ENCODE measurements around the gene HDDC2. TPM values are rescaled to one million over a fixed set of nuclear protein-coding genes. Genes with fewer than 3 reads are reported as not detected.

HDDC2 gene
- total RNA-seq, 2 experiments from 2014 or later = 61.3 to 72.3 TPM

GRCh38 chr6:125273965-125274364 is 27.8 kb downstream of the HDDC2 start:
- Mint-ChIP-seq H3K4me1 (peaks cover 7% of the 10 kb centered on the region), H3K36me3 (peaks cover 31% of the 10 kb centered on the region), H3K27me3 (no peaks in the 10 kb centered on the region), H3K4me3 (no peak overlapping the region), H3K27ac (no peak overlapping the region), H3K9me3 (no peaks in the 10 kb centered on the region)
- DNase-seq (no peak), ATAC-seq (ENCODE audit: low read depth) (no peak)
- POLR2A ChIA-PET = no interaction called here

GRCh38 chr6:125273251-125273650 is 28.5 kb downstream of the HDDC2 start:
- H3K9me3 Mint-ChIP-seq = no peaks in the 10 kb centered on the region
- peaks cover 7% of the 10 kb centered on the region for H3K4me1 Mint-ChIP-seq
- DNase-seq = no peak
- H3K27ac Mint-ChIP-seq = no peak overlapping the region
- H3K27me3 Mint-ChIP-seq = no peaks in the 10 kb centered on the region
- POLR2A ChIA-PET = no interaction called here
- no peak for ATAC-seq (ENCODE audit: low read depth)
- peaks cover 27% of the 10 kb centered on the region for H3K36me3 Mint-ChIP-seq
- no peak overlapping the region for H3K4me3 Mint-ChIP-seq

- ATAC-seq (ENCODE audit: low read depth) (no peak), DNase-seq (no peak)
- Mint-ChIP-seq H3K36me3 (peaks cover 27% of the 10 kb centered on the region), H3K27me3 (no peaks in the 10 kb centered on the region), H3K27ac (no peak overlapping the region), H3K9me3 (no peaks in the 10 kb centered on the region), H3K4me1 (peaks cover 7% of the 10 kb centered on the region), H3K4me3 (no peak overlapping the region)
- POLR2A ChIA-PET = no interaction called here
Observed at GRCh38 chr6:125271486-125272159, 30.1 kb downstream of the HDDC2 start.

GRCh38 chr6:125270380-125270779 is 31.4 kb downstream of the HDDC2 start:
- Mint-ChIP-seq H3K27me3 (no peaks in the 10 kb centered on the region), H3K4me1 (no peaks in the 10 kb centered on the region), H3K36me3 (peaks cover 19% of the 10 kb centered on the region), H3K9me3 (no peaks in the 10 kb centered on the region), H3K4me3 (no peak overlapping the region), H3K27ac (no peak overlapping the region)
- ATAC-seq (ENCODE audit: low read depth) = no peak
- no peak for DNase-seq
- POLR2A ChIA-PET = no interaction called here

GRCh38 chr6:125269328-125269985 is 32.3 kb downstream of the HDDC2 start:
- POLR2A ChIA-PET = no interaction called here
- Mint-ChIP-seq H3K27ac (no peak overlapping the region), H3K36me3 (peaks cover 14% of the 10 kb centered on the region), H3K4me1 (no peaks in the 10 kb centered on the region), H3K27me3 (no peaks in the 10 kb centered on the region), H3K9me3 (no peaks in the 10 kb centered on the region), H3K4me3 (no peak overlapping the region)
- DNase-seq (no peak), ATAC-seq (ENCODE audit: low read depth) (no peak)

- Mint-ChIP-seq H3K9me3 (no peaks in the 10 kb centered on the region), H3K36me3 (peaks cover 12% of the 10 kb centered on the region), H3K27ac (no peak overlapping the region), H3K4me1 (no peaks in the 10 kb centered on the region), H3K27me3 (no peaks in the 10 kb centered on the region), H3K4me3 (no peak overlapping the region)
- ATAC-seq (ENCODE audit: low read depth) (no peak), DNase-seq (no peak)
- POLR2A ChIA-PET = no interaction called here
Observed at GRCh38 chr6:125268765-125269164, 33.0 kb downstream of the HDDC2 start.

- POLR2A ChIA-PET = no interaction called here
- Mint-ChIP-seq H3K4me3 (no peak overlapping the region), H3K27ac (no peak overlapping the region), H3K4me1 (no peaks in the 10 kb centered on the region), H3K27me3 (no peaks in the 10 kb centered on the region), H3K9me3 (no peaks in the 10 kb centered on the region), H3K36me3 (peaks cover 5% of the 10 kb centered on the region)
- ATAC-seq (ENCODE audit: low read depth) (no peak), DNase-seq (no peak)
Observed at GRCh38 chr6:125267806-125268523, 33.8 kb downstream of the HDDC2 start.

GRCh38 chr6:125264476-125264875 is 37.3 kb downstream of the HDDC2 start:
- no peak overlapping the region for H3K27ac Mint-ChIP-seq
- POLR2A ChIA-PET = no interaction called here
- no peaks in the 10 kb centered on the region for H3K4me1 Mint-ChIP-seq
- ATAC-seq (ENCODE audit: low read depth) (no peak), DNase-seq (no peak)
- H3K27me3 Mint-ChIP-seq = no peaks in the 10 kb centered on the region
- no peaks in the 10 kb centered on the region for H3K36me3 Mint-ChIP-seq
- no peak overlapping the region for H3K4me3 Mint-ChIP-seq
- no peaks in the 10 kb centered on the region for H3K9me3 Mint-ChIP-seq

- no peak overlapping the region for H3K4me3 Mint-ChIP-seq
- no peak overlapping the region for H3K27ac Mint-ChIP-seq
- H3K36me3 Mint-ChIP-seq = no peaks in the 10 kb centered on the region
- ATAC-seq (ENCODE audit: low read depth) (no peak), DNase-seq (no peak)
- H3K9me3 Mint-ChIP-seq = no peaks in the 10 kb centered on the region
- POLR2A ChIA-PET = no interaction called here
- no peaks in the 10 kb centered on the region for H3K27me3 Mint-ChIP-seq
- no peaks in the 10 kb centered on the region for H3K4me1 Mint-ChIP-seq
Observed at GRCh38 chr6:125262016-125263013, 39.5 kb downstream of the HDDC2 start.

GRCh38 chr6:125259354-125259736 is 42.4 kb downstream of the HDDC2 start:
- Mint-ChIP-seq H3K27ac (no peak overlapping the region), H3K27me3 (no peaks in the 10 kb centered on the region), H3K4me3 (no peak overlapping the region), H3K9me3 (no peaks in the 10 kb centered on the region), H3K36me3 (no peaks in the 10 kb centered on the region), H3K4me1 (no peaks in the 10 kb centered on the region)
- POLR2A ChIA-PET = no interaction called here
- ATAC-seq (ENCODE audit: low read depth) = no peak
- no peak for DNase-seq

GRCh38 chr6:125258651-125259353 is 43.0 kb downstream of the HDDC2 start:
- Mint-ChIP-seq H3K27ac (no peak overlapping the region), H3K4me1 (no peaks in the 10 kb centered on the region), H3K36me3 (no peaks in the 10 kb centered on the region), H3K27me3 (no peaks in the 10 kb centered on the region), H3K9me3 (no peaks in the 10 kb centered on the region), H3K4me3 (no peak overlapping the region)
- POLR2A ChIA-PET = no interaction called here
- ATAC-seq (ENCODE audit: low read depth) (no peak), DNase-seq (no peak)

- Mint-ChIP-seq H3K9me3 (no peaks in the 10 kb centered on the region), H3K4me1 (no peaks in the 10 kb centered on the region), H3K27ac (no peak overlapping the region), H3K4me3 (no peak overlapping the region), H3K36me3 (no peaks in the 10 kb centered on the region), H3K27me3 (no peaks in the 10 kb centered on the region)
- DNase-seq (no peak), ATAC-seq (ENCODE audit: low read depth) (no peak)
- POLR2A ChIA-PET = no interaction called here
Observed at GRCh38 chr6:125257351-125257750, 44.4 kb downstream of the HDDC2 start.

GRCh38 chr6:125255201-125255600 is 46.6 kb downstream of the HDDC2 start:
- POLR2A ChIA-PET = no interaction called here
- DNase-seq = no peak
- no peak overlapping the region for H3K4me3 Mint-ChIP-seq
- peaks cover 6% of the 10 kb centered on the region for H3K27me3 Mint-ChIP-seq
- H3K36me3 Mint-ChIP-seq = no peaks in the 10 kb centered on the region
- no peak for ATAC-seq (ENCODE audit: low read depth)
- no peaks in the 10 kb centered on the region for H3K9me3 Mint-ChIP-seq
- no peaks in the 10 kb centered on the region for H3K4me1 Mint-ChIP-seq
- H3K27ac Mint-ChIP-seq = no peak overlapping the region

All from activated naive CD8-positive, alpha-beta T cell treated with anti-CD3 and anti-CD28 coated beads, Interleukin-2, amount 10 ng/mL, durations not matched to agents 7 days and 5 days (primary cell).